ENCODE results near the gene OOEP.
"Not testable (repeated sequence)": the region's sequence is repeated elsewhere in the genome, so short reads cannot be mapped to it uniquely, and the experiment has no call there.

The OOEP gene

DNA sequence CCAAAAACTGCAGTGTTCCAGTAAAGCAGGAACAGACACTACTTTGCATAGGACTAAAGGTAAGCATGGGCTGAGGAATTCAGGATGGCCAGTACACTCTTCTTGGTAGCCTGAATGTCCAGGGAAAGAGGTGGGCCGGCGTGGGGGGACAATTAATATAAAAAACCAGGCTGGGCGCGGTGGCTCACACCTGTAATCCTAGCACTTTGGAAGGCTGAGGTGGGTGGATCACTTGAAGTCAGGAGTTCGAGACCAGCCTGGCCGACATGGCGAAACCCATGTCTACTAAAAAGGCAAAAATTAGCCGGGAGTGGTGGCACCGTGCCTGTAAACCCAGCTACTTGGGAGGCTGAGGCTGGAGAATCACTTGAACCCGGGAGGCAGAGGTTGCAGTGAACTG lies 11.8 kb upstream of the OOEP start:
- H3K4me1 Mint-ChIP-seq (ENCODE audit: low read depth); H3K36me3 Mint-ChIP-seq (ENCODE audit: low read depth); DNase-seq; H3K4me3 Mint-ChIP-seq; H3K27ac Mint-ChIP-seq; H3K9me3 Mint-ChIP-seq; H3K27me3 Mint-ChIP-seq: not testable (repeated sequence)

DNA sequence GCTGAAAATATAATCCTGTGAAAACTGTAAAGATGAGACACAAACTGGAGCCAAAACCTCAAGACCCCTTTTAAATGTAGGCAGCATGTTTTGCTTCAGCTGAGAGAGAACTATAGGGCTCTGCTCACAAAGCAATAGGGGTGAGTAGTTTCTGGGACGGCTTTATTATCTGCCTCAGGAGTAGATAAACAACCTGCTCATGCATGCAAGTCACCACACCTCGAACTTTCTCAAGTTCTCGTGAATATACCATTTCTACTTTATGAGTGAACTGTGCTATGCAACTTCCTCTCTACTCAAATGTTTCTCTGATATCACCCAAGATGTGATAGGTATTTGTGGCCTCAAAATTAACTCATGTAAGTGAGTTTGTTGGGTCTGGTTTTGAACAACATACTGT lies 7.5 kb upstream of the OOEP start:
- peaks cover 6% of the 10 kb centered on the region for H3K9me3 Mint-ChIP-seq
- H3K36me3 Mint-ChIP-seq (ENCODE audit: low read depth), result no peaks in the 10 kb centered on the region
- no peak for DNase-seq
- H3K4me1 Mint-ChIP-seq (ENCODE audit: low read depth), result no peaks in the 10 kb centered on the region
- H3K27me3 Mint-ChIP-seq, result no peaks in the 10 kb centered on the region
- H3K4me3 Mint-ChIP-seq, result no peak overlapping the region
- H3K27ac Mint-ChIP-seq, result no peak overlapping the region

GRCh38 chr6:73375216-73375615 lies 5.5 kb upstream of the OOEP start:
- H3K4me3 Mint-ChIP-seq, result no peak overlapping the region
- H3K9me3 Mint-ChIP-seq, result peaks cover 6% of the 10 kb centered on the region
- no peaks in the 10 kb centered on the region for H3K4me1 Mint-ChIP-seq (ENCODE audit: low read depth)
- H3K27ac Mint-ChIP-seq, result no peak overlapping the region
- H3K36me3 Mint-ChIP-seq (ENCODE audit: low read depth), result no peaks in the 10 kb centered on the region
- H3K27me3 Mint-ChIP-seq, result no peaks in the 10 kb centered on the region
- no peak for DNase-seq

- Mint-ChIP-seq H3K27ac (no peak overlapping the region), H3K4me3 (no peak overlapping the region), H3K4me1 (ENCODE audit: low read depth) (no peaks in the 10 kb centered on the region), H3K27me3 (no peaks in the 10 kb centered on the region), H3K36me3 (ENCODE audit: low read depth) (no peaks in the 10 kb centered on the region), H3K9me3 (peaks cover 6% of the 10 kb centered on the region)
- no peak for DNase-seq
These were observed 2.8 kb upstream of the OOEP start for GRCh38 chr6:73372516-73372915.

- Mint-ChIP-seq H3K9me3 (peaks cover 6% of the 10 kb centered on the region), H3K4me1 (ENCODE audit: low read depth) (no peaks in the 10 kb centered on the region), H3K27ac (no peak overlapping the region), H3K36me3 (ENCODE audit: low read depth) (no peaks in the 10 kb centered on the region), H3K4me3 (no peak overlapping the region), H3K27me3 (no peaks in the 10 kb centered on the region)
- DNase-seq, result no peak
These were observed 2.3 kb upstream of the OOEP start for GRCh38 chr6:73371984-73372383.

DNA sequence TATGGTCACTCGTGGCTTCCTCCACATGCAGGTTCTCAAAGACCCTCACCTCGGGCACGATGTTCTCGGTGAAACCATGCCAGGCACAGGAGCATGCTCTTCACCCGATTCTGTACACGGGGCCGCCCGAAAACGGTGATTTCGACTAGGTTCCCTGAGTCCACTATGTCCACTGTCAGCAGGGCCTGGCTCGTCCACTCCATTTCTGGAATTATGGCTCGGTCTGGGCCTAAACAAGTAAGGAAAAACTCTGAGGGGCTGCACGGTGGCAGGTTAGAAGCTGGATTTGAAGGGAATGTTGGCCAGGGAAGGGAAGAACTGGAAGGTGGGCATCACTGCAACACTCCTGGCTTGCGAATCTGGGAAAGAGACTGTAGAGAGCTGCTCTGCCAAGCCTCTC lies 540 bp downstream of the OOEP start:
- H3K27me3 Mint-ChIP-seq, result no peaks in the 10 kb centered on the region

DNA sequence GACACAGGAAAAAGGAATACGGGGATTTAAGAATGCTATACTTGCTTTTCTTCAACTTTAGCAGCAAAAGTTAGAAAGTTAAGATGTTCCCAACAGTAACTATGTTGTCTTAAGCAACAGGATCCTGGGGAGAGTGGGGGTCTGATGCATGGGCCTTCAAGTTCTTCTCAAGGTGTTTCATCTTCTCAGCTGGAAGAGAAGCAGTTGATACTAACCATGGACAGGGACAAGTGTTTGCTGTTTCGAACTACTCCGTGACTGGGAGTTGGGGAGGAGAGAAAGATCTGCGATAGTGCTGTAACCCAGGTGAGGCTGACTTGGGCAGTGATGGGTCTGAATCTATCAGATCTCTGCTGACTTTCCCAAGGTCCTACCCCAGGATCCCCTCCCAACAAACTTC lies 1.0 kb downstream of the OOEP start:
- H3K27ac Mint-ChIP-seq, result no peak overlapping the region
- H3K27me3 Mint-ChIP-seq, result no peaks in the 10 kb centered on the region
- H3K9me3 Mint-ChIP-seq, result peaks cover 6% of the 10 kb centered on the region
- H3K4me3 Mint-ChIP-seq, result no peak overlapping the region
- no peaks in the 10 kb centered on the region for H3K36me3 Mint-ChIP-seq (ENCODE audit: low read depth)
- DNase-seq, result no peak
- no peaks in the 10 kb centered on the region for H3K4me1 Mint-ChIP-seq (ENCODE audit: low read depth)

More for the DNA sequence above, 540 bp downstream of the OOEP start:
- no peak overlapping the region for H3K27ac Mint-ChIP-seq
- DNase-seq, result no peak
- no peak overlapping the region for H3K4me3 Mint-ChIP-seq
- H3K36me3 Mint-ChIP-seq (ENCODE audit: low read depth), result no peaks in the 10 kb centered on the region
- H3K9me3 Mint-ChIP-seq, result peaks cover 6% of the 10 kb centered on the region
- H3K4me1 Mint-ChIP-seq (ENCODE audit: low read depth), result no peaks in the 10 kb centered on the region

DNA sequence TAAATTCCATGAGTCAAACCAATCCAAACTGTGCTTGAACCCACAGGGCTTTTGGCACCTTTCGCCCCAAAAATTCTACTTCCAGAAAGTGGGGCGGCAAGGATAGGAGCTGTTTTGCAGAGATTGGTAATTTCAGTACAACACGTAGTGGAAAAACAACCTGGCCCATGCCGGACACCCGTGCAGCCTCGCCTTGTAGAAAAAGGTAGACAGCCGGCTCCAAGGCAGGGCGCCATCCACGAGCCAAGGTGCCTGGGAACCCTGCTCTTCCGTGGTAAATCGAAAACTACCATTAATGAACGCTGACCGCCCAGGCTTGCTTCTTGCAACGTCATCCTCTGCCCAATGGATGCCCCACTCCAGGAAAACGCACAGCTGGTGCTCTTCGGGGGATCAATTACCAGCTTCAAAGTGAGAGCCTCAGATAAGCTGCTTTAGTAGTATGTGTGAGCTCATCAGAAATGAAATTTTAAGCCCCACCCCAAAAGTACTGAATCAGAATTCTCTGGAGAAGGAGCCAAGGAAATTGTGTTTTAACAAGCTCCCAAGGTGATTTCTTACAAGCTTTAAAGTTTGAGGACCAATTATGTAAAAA lies 1.8 kb downstream of the OOEP start:
- H3K9me3 Mint-ChIP-seq, result peaks cover 4% of the 10 kb centered on the region
- no peaks in the 10 kb centered on the region for H3K27me3 Mint-ChIP-seq
- no peak for DNase-seq
- H3K36me3 Mint-ChIP-seq (ENCODE audit: low read depth), result no peaks in the 10 kb centered on the region
- no peaks in the 10 kb centered on the region for H3K4me1 Mint-ChIP-seq (ENCODE audit: low read depth)
- no peak overlapping the region for H3K4me3 Mint-ChIP-seq
- no peak overlapping the region for H3K27ac Mint-ChIP-seq

GRCh38 chr6:73364549-73364948 lies 5.1 kb downstream of the OOEP start:
- no peak for DNase-seq
- Mint-ChIP-seq H3K27ac (no peak overlapping the region), H3K36me3 (ENCODE audit: low read depth) (no peaks in the 10 kb centered on the region), H3K27me3 (no peaks in the 10 kb centered on the region), H3K4me1 (ENCODE audit: low read depth) (no peaks in the 10 kb centered on the region), H3K9me3 (no peaks in the 10 kb centered on the region), H3K4me3 (no peak overlapping the region)

- no peak for DNase-seq
- Mint-ChIP-seq H3K4me1 (ENCODE audit: low read depth) (no peaks in the 10 kb centered on the region), H3K36me3 (ENCODE audit: low read depth) (no peaks in the 10 kb centered on the region), H3K4me3 (no peak overlapping the region), H3K9me3 (no peaks in the 10 kb centered on the region), H3K27me3 (no peaks in the 10 kb centered on the region), H3K27ac (no peak overlapping the region)
These were observed 5.6 kb downstream of the OOEP start for GRCh38 chr6:73364121-73364520.

DNA sequence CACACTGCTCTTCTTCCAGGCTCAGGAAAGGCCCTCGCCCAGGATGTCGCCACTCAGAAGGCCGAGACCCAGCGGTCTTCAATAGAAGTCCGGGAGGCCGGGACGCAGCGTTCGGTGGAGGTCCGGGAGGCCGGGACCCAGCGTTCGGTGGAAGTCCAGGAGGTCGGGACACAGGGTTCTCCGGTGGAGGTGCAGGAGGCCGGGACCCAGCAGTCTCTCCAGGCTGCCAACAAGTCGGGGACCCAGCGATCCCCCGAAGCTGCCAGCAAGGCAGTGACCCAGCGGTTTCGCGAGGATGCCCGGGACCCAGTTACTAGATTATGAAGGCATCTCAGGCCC lies 6.2 kb downstream of the OOEP start:
- no peaks in the 10 kb centered on the region for H3K36me3 Mint-ChIP-seq (ENCODE audit: low read depth)
- no peaks in the 10 kb centered on the region for H3K27me3 Mint-ChIP-seq
- no peak overlapping the region for H3K4me3 Mint-ChIP-seq
- H3K27ac Mint-ChIP-seq, result no peak overlapping the region
- no peaks in the 10 kb centered on the region for H3K4me1 Mint-ChIP-seq (ENCODE audit: low read depth)
- no peaks in the 10 kb centered on the region for H3K9me3 Mint-ChIP-seq
- no peak for DNase-seq

- no peak overlapping the region for H3K27ac Mint-ChIP-seq
- H3K27me3 Mint-ChIP-seq, result no peaks in the 10 kb centered on the region
- no peaks in the 10 kb centered on the region for H3K36me3 Mint-ChIP-seq (ENCODE audit: low read depth)
- DNase-seq, result no peak
- H3K9me3 Mint-ChIP-seq, result no peaks in the 10 kb centered on the region
- no peaks in the 10 kb centered on the region for H3K4me1 Mint-ChIP-seq (ENCODE audit: low read depth)
- H3K4me3 Mint-ChIP-seq, result no peak overlapping the region
These were observed 6.7 kb downstream of the OOEP start for GRCh38 chr6:73362869-73363536.

DNA sequence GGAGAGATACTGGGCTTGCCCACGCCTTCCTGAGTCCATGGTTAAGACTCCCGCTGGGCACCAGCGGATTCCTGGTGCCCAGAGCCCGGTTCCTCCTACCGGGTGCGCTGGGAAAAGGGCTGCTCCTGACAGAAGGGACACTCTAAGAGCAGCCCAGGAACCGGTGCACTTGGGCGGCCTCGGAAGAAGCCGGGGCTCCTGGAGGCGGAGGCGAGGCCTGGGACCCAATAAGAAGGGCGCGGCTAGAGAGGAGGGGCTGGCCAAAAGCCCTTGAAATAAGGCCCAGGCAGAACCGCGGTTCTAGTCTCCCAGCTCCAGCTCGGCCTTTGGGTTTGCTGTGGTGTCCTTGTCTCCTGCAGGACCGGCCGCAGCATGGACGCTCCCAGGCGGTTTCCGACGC lies 7.3 kb downstream of the OOEP start, which contains the start of gene KHDC3L:
Gene KHDC3L, plus strand, starts transcription at position 301 of the 400 bp plus-strand sequence. Its CDS starts 72 bp downstream, at position 373.
- Mint-ChIP-seq H3K27me3 (no peaks in the 10 kb centered on the region), H3K27ac (no peak within 1 kb of the TSS), H3K4me3 (no peak within 1 kb of the TSS), H3K36me3 (ENCODE audit: low read depth) (no peaks in the 10 kb centered on the region), H3K4me1 (ENCODE audit: low read depth) (no peaks in the 10 kb centered on the region), H3K9me3 (no peaks in the 10 kb centered on the region)
- no peak for DNase-seq

DNA sequence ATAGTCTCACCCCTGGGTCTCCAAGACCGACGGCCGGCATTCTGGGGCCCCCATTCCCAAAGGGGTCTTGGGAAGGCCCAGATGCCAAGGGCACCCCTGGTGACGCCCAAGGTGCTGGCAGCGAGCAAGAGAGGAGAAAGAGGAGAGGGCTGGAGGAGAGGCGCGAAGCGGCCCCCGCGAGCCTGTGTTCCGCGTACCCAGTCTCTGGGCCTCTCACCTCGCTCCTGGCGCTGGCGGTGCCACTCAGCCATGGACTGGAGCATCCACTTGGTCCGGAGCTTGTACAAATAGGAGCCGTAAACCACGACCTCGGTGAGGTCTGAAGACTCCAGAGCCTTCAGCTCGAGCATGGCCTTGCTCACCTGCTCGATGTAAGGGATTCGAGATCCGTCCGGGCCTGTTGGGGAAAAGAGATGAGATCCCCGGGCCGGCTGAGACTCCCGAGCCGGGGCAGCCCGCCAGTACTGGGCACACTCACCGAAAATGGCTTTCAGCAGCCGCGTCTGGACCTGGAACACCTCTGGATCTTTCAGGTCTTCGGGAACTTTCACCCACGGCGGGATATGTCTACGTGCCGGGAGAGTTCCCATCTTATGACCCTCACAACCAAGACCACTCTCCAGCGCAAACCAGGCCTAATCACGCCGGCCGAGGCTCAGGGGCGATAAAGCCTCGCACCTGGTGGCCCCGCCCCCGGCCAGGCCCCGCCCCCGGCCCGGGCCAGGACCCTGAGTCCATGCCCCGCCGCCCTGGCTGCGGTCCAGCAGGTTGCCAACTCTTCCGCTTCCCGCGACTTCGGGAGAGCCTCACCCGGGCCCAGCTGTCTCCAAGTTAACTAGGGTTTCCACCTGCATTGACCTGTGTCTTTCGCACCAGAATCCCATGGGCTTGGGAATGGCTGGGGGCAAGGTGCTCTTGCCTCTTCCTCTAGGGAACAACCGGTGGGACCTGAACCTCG lies 15.8 kb downstream of the OOEP start, which contains the start of gene DPPA5:
Gene DPPA5, minus strand, starts transcription at position 641 of the 958 bp plus-strand sequence. Its CDS starts 51 bp downstream, at position 590.
- H3K36me3 Mint-ChIP-seq (ENCODE audit: low read depth), result no peaks in the 10 kb centered on the region
- no peaks in the 10 kb centered on the region for H3K4me1 Mint-ChIP-seq (ENCODE audit: low read depth)
- no peaks in the 10 kb centered on the region for H3K9me3 Mint-ChIP-seq
- H3K27me3 Mint-ChIP-seq, result peaks cover 16% of the 10 kb centered on the region
- no peak within 1 kb of the TSS for H3K4me3 Mint-ChIP-seq
- DNase-seq, result no peak
- no peak within 1 kb of the TSS for H3K27ac Mint-ChIP-seq

- Mint-ChIP-seq H3K9me3 (no peaks in the 10 kb centered on the region), H3K4me3 (no peak overlapping the region), H3K27me3 (peaks cover 34% of the 10 kb centered on the region), H3K4me1 (ENCODE audit: low read depth) (no peaks in the 10 kb centered on the region), H3K27ac (no peak overlapping the region), H3K36me3 (ENCODE audit: low read depth) (no peaks in the 10 kb centered on the region)
- DNase-seq, result no peak
These were observed 20.4 kb downstream of the OOEP start for GRCh38 chr6:73349311-73349710.

Measured in activated T-cell treated with anti-CD3 and anti-CD28 coated beads, Interleukin-2, amount 50 U/mL, for 24 hours (primary cell).